K562 (cell line): ENCODE data around the gene JUP. TPM values are rescaled to one million over a fixed set of nuclear protein-coding genes. Genes with fewer than 3 reads are reported as not detected.

Source experiments
- ATAC-seq: fragments of 200-7000 bp; cut with Tn5 transposase; 3 replicates; pipeline ENCODE4 v1.9.1; 2020; ENCODE audit warnings: moderate library complexity
- BruUV-seq: library from RNA; stranded (reverse); fragments of 400-500 nt; replicated peaks from 2 replicates; lab custom pipeline; 2021; lab: Mats Ljungman, UMichigan
- CTCF ChIA-PET: fragments of 300-600 bp; formaldehyde crosslinking; extraction: SDS; loops from one replicate; lab custom pipeline; 2021; ENCODE audit warnings: low intra/inter-chr PET ratio; lab: Yijun Ruan, JAX
- POLR2A ChIA-PET: fragments of 300-600, 350-650 bp; sonication (Branson Sonifier 250); formaldehyde crosslinking; extraction: SDS; loops from one replicate; lab custom pipeline; 2021; ENCODE audit warnings: antibody characterized with exemption, inconsistent platforms; lab: Yijun Ruan, JAX
- DNase-seq, 4 experiments: peaks; one replicate each; pipeline versions ENCODE4 v3.0.0 to v3.0.0-alpha.2; 2011 to 2018; ENCODE audit warnings: low spot score in 3 of 4, mixed read lengths in 3 of 4; ENCODE audit errors: extremely low read depth in 1 of 4
- FAIRE-seq: peaks from 2 replicates; lab custom pipeline; 2011; peaks lifted over from hg19 to GRCh38; lab: Jason Lieb, UNC
- H2AFZ ChIP-seq: 2 replicates; pipeline ENCODE4 v1.6.0; 2011; ENCODE audit warnings: low read depth, low read length, control low read depth, inconsistent platforms
- H3K27ac ChIP-seq: fragments of 200-600 bp; 3 replicates; pipeline ENCODE4 v1.8.0; 2011; ENCODE audit warnings: low read depth, mild to moderate bottlenecking, control low read depth, inconsistent platforms, low read length, moderate library complexity, mixed read lengths; ENCODE audit errors: extremely low read depth
- H3K27me3 ChIP-seq, 2 experiments: fragments of 300-600 bp in 1 of 2; 2 replicates in 1 of 2; 3 replicates in 1 of 2; pipeline versions ENCODE4 v1.6.0 to v1.8.0; 2011; ENCODE audit warnings: inconsistent platforms in 2 of 2, low read length in 2 of 2, mild to moderate bottlenecking in 1 of 2, mixed read lengths in 1 of 2, moderate library complexity in 1 of 2; ENCODE audit not compliant: control insufficient read depth in 2 of 2, insufficient read depth in 2 of 2
- H3K36me3 ChIP-seq: fragments of 300-600 bp; 3 replicates; pipeline ENCODE4 v1.8.0; 2011; ENCODE audit warnings: mild to moderate bottlenecking, low read length, inconsistent platforms; ENCODE audit not compliant: control insufficient read depth, insufficient read depth
- H3K4me1 ChIP-seq, 2 experiments: fragments of 200-600 bp in 1 of 2; replicated peaks in 1 of 2; 2 replicates in 1 of 2; 3 replicates in 1 of 2; pipeline versions ENCODE4 v1.5.1 to v1.8.0; 2011; ENCODE audit warnings: inconsistent platforms in 2 of 2, low read length in 2 of 2, mild to moderate bottlenecking in 1 of 2, mixed read lengths in 1 of 2, moderate library complexity in 1 of 2; ENCODE audit not compliant: control insufficient read depth in 2 of 2, insufficient read depth in 2 of 2
- H3K4me2 ChIP-seq: 2 replicates; pipeline ENCODE4 v1.6.1; 2011; ENCODE audit warnings: low read length, control low read depth, inconsistent platforms, mixed read lengths; ENCODE audit not compliant: insufficient read depth
- H3K4me3 ChIP-seq: fragments of 200-600 bp; sonication (generic), shearing (Covaris generic); 2 replicates; pipeline ENCODE4 v1.5.1; 2016; ENCODE audit warnings: control low read depth, inconsistent platforms
- H3K79me2 ChIP-seq: fragments of 200-600 bp; 3 replicates; pipeline ENCODE4 v1.8.0; 2011; ENCODE audit warnings: low read length, inconsistent platforms; ENCODE audit not compliant: control insufficient read depth, insufficient read depth
- H3K9ac ChIP-seq, 2 experiments: 2 replicates each; pipeline versions ENCODE4 v1.6.0 to v1.6.1; 2011; ENCODE audit warnings: low read depth in 2 of 2, low read length in 2 of 2, control low read depth in 1 of 2, inconsistent platforms in 1 of 2, mild to moderate bottlenecking in 1 of 2, mixed read lengths in 1 of 2; ENCODE audit not compliant: insufficient read depth in 1 of 2
- H3K9me1 ChIP-seq: one replicate; pipeline ENCODE4 v1.6.0; 2011; ENCODE audit warnings: inconsistent platforms, mild to moderate bottlenecking, low read length, moderate library complexity; ENCODE audit not compliant: control insufficient read depth, insufficient read depth
- H3K9me3 ChIP-seq: replicated peaks from 2 replicates; pipeline ENCODE4 v1.5.1; 2011; ENCODE audit warnings: low read depth, low read length, inconsistent platforms; ENCODE audit not compliant: control insufficient read depth, insufficient read depth
- H4K20me1 ChIP-seq: replicated peaks from 2 replicates; pipeline ENCODE4 v1.6.1; 2011; ENCODE audit warnings: low read length, inconsistent platforms, mixed read lengths; ENCODE audit not compliant: control insufficient read depth, insufficient read depth
- ATF7 ChIP-seq: fragments of 450-650 bp; IDR thresholded peaks from 2 replicates; pipeline ENCODE4 v1.7.1; 2014; ENCODE audit warnings: mild to moderate bottlenecking, moderate library complexity
- DDX20 ChIP-seq: fragments of 450-650 bp; IDR thresholded peaks from 2 replicates; pipeline ENCODE4 v1.6.1; 2016; ENCODE audit warnings: missing genetic modification characterization, low read depth, mild to moderate bottlenecking, missing compliant biosample characterization, moderate library complexity
- L3MBTL2 ChIP-seq: fragments of 450-650 bp; IDR thresholded peaks from 2 replicates; pipeline ENCODE4 v1.6.1; 2016; ENCODE audit warnings: mild to moderate bottlenecking, moderate library complexity
- NR2C2 ChIP-seq, 2 experiments: fragments of 200-800 bp in 1 of 2; sonication (Bioruptor generic) in 1 of 2; sonication (generic) in 1 of 2; formaldehyde crosslinking in 1 of 2; IDR thresholded peaks; 2 replicates each; pipeline versions ENCODE4 v1.6.1 to v1.8.0; 2016 to 2022; ENCODE audit warnings: mild to moderate bottlenecking in 1 of 2, missing compliant biosample characterization in 1 of 2, missing genetic modification characterization in 1 of 2, missing genetic modification reagents in 1 of 2
- ZFP36 ChIP-seq: fragments of 150-350 bp; IDR thresholded peaks from 2 replicates; pipeline ENCODE4 v1.6.1; 2018; ENCODE audit warnings: low read length, low read depth; ENCODE audit not compliant: partially characterized antibody
- ZNF830 ChIP-seq: fragments of 250-450 bp; sonication (Bioruptor Pico); IDR thresholded peaks from 2 replicates; pipeline ENCODE4 v1.5.0; 2021; ENCODE audit warnings: mild to moderate bottlenecking
- WGBS: fragments of 100-300 bp; shearing (Covaris generic); methylation state at CpG from one replicate; pipeline ENCODE4 v1.1.6; 2016; ENCODE audit warnings: low coverage, mixed read lengths; ENCODE audit not compliant: insufficient coverage; ENCODE audit errors: missing lambda C conversion rate; 5-methylcytosine and 5-hydroxymethylcytosine counted together
- in situ Hi-C: fragments of 300-500 bp; cut with MboI; formaldehyde crosslinking; loops from 4 replicates; pipeline ENCODE4 v1.15.0; 2018; ENCODE audit warnings: inconsistent platforms, mixed read lengths
- intact Hi-C: fragments of 100-400 bp; cut with micrococcal nuclease; formaldehyde crosslinking; loops from 2 replicates; pipeline ENCODE4 v1.14.2; 2022
- polyA plus RNA-seq, 8 experiments: library from polyadenylated mRNA; depleted of rRNA in 4 of 8; stranded (reverse) in 5 of 8; unstranded in 3 of 8; fragments of >200 nt; fragmentation: Nextera tagmentation in 2 of 8; fragmentation: Illumina TruSeq in 1 of 8; extraction: Ambion mirVana in 2 of 8; extraction: Trizol in 1 of 8; gene quantifications; 2 replicates each; pipeline versions ENCODE4 v1.2.1 to v1.2.3, GENCODE V29; 2011 to 2014; ENCODE audit warnings: inconsistent platforms in 1 of 8, missing spikeins in 1 of 8
- total RNA-seq, 7 experiments: library from RNA; depleted of rRNA in 6 of 7; stranded (reverse); fragments of >200 nt in 6 of 7; fragmentation: Illumina TruSeq in 2 of 7; extraction: Trizol in 2 of 7; gene quantifications; 2 replicates each; pipeline versions ENCODE4 v1.2.1 to v1.2.3, GENCODE V29; 2011 to 2021; ENCODE audit warnings: low replicate concordance in 1 of 7

JUP gene
- total and polyA plus RNA-seq, 9 of the 15 experiments (the other 6 are each of a cell fraction or from before 2014, with no cell fraction given) = 6.4 to 177 (median 31.2) TPM

GRCh38 chr17:41794540-41794975 is 8.0 kb upstream of the JUP start:
- DNase-seq (no peak), FAIRE-seq (no peak), ATAC-seq (no peak)
- in situ Hi-C loops (no loop called here), intact Hi-C loops (no loop called here)
- no peaks in the 10 kb centered on the region for H3K9me3 ChIP-seq
- ChIA-PET CTCF (no interaction called here), POLR2A (interaction anchor here (0.6 to 4.3 kb wide), 7 partner anchors 8 to 105 kb away, joined by 3 to 17 read pairs (median 4); partner anchors contain the start of genes EIF1, JUP and KLHL11)
- H3K27me3 ChIP-seq = no peaks in the 10 kb centered on the region
- no peaks in the 10 kb centered on the region for H3K36me3 ChIP-seq
- no TSS peak for BruUV-seq
- no peak overlapping the region for H3K4me3 ChIP-seq
- peaks cover 44 to 55% of the 10 kb centered on the region in 2 experiments for H3K4me1 ChIP-seq
- no peaks in the 10 kb centered on the region for H3K79me2 ChIP-seq
- H3K27ac ChIP-seq = peak overlapping the region; percentile 24
- no peak overlapping the region for H3K4me2 ChIP-seq
- no peaks in the 10 kb centered on the region for H4K20me1 ChIP-seq
- peak overlapping the region; percentile 86 for H2AFZ ChIP-seq
- no peaks in the 10 kb centered on the region for H3K9me1 ChIP-seq
- TF ChIP-seq ATF7 = 0 out of 2 replicates have a peak, but pooled peaks have one; percentile 13
- 0 out of 2 replicates have a peak, but pooled peaks have one; percentile 10 for TF ChIP-seq L3MBTL2
- TF ChIP-seq ZNF830 (CRISPR knock-in tag) = no peak
- TF ChIP-seq ZFP36 = peak; percentile 88
- no peak for TF ChIP-seq NR2C2 (CRISPR knock-in tag; IDR thresholded peaks at IDR 0.05)
- TF ChIP-seq NR2C2 (tag; IDR thresholded peaks at IDR 0.05) = peak; percentile 11; the same call in 1 of the 2 replicates
- TF ChIP-seq DDX20 (tag) = peak; percentile 13; the same call in 1 of the 2 replicates
- H3K9ac ChIP-seq = peak overlapping the region; percentile 43 to 74; a peak in 2 of 4 replicates
- WGBS = 76% methylated on average over 5 of the region's 5 CpGs
